B cell (primary cell): Measurements from ENCODE around the gene MBOAT7.

Source experiments
- CTCF ChIP-seq: fragments of 200-600 bp; IDR thresholded peaks from one replicate; pipeline ENCODE4 v1.8.0; 2022; ENCODE audit warnings: antibody characterized with exemption, mild to moderate bottlenecking
- EZH2 ChIP-seq: IDR thresholded peaks from 2 replicates; pipeline ENCODE4 v1.6.1; 2012; ENCODE audit warnings: borderline replicate concordance, low read depth, mild to moderate bottlenecking, moderate library complexity, low read length; ENCODE audit not compliant: insufficient read depth, poor library complexity, severe bottlenecking

DNA sequence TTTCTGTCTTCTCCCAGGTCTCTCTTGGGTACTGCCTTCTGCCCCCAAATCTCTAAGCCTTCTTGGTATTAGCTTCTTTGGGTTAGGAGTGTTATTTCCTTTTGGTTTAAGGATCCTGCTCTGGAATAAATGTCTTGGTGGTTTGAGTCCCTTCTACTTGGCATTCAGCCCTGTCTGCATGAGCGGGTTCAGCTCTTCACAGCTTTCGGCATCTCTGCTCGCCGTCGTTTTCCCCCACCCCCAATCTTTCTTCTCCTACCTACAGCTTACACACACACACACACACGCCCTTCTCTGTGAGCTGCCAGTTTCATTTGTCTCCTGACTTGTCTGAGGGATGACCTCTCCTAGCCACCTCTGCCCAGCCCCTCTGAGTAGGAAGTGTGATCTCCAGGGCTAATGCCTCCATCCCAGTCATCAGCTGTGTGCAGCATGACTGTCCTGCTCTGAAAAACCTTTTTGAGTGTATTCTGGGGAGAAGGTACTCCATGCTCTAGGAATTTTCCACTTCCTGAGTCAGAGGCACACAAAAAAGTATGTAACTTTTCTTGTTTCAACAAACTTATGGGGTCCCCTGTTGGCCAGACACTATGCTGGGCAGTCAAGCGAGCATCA lies 47.1 kb downstream of the MBOAT7 start:
- TF ChIP-seq CTCF, result no peak
- no peak for TF ChIP-seq EZH2
